Measurements from ENCODE around the gene CCT2.

CCT2 gene

GRCh38 chr12:69639400-69640016 is 54.2 kb downstream of the CCT2 start:
- in situ Hi-C loops (cut with HindIII; ENCODE audit: low sequenced_read_pairs) = no loop called here

DNA sequence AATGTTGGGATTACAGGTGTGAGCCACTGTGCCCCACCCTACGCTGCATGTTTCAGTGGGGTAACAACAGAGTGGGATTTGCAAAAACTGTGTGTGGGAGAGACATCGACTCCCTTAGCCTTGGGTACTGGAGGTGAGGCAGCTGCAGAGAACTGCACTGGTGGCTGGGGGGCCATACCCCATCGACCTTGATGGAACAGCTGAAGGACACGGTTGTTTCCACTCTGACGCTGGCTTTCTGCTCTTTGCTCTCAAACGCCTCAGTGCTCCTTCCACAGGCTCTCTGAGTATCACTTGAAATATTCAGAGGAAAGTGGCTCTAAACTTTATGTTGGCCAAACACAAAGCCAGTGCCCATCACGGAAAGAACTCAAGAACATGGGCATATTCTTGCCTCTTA is 56.3 kb downstream of the CCT2 start:
- in situ Hi-C loops (cut with HindIII; ENCODE audit: low sequenced_read_pairs) = no loop called here

DNA sequence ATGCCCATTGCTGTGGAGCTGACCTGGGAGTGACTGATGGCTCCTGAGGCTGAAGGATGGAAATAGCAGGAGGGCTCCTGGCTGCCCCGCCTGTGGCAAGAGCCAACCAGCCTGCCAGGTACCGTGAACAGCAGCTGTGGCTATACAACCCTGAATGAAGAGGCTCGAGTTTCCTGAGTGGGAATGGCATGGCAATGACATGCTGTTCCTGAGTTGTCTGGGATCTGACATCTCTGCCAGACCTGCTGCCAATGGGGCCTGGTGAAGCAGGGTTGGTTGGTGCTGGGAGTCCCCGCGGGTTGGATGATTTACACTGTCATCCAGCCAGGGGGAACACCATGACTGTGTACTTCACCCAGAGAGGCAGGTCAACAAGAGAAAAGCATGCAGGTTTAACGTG is 57.3 kb downstream of the CCT2 start:
- in situ Hi-C loops (cut with HindIII; ENCODE audit: low sequenced_read_pairs) = no loop called here

- in situ Hi-C loops (cut with HindIII; ENCODE audit: low sequenced_read_pairs) = no loop called here
Measured at GRCh38 chr12:69644511-69644910, 59.3 kb downstream of the CCT2 start.

DNA sequence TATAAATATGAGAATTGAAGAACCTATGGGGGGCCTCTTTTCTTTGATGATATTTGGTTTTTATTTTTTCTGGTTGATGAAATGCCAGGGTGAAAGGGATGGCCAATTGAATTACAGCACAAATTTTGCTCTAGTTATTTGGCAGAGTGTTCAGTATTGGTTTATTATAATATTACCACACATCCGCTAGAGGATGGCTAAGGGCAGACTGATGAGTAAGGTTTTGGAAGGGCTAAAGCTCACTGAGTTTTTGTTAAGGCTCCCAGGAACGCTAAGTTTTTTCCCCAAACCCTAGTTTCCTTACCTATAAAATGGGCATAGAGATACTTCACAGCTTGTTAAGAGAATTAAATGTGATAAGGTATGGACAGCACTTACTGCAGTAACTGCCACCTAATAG is 59.8 kb downstream of the CCT2 start:
- in situ Hi-C loops (cut with HindIII; ENCODE audit: low sequenced_read_pairs) = no loop called here

GRCh38 chr12:69647178-69647577 is 61.9 kb downstream of the CCT2 start:
- in situ Hi-C loops (cut with HindIII; ENCODE audit: low sequenced_read_pairs) = no loop called here

- in situ Hi-C loops (cut with HindIII; ENCODE audit: low sequenced_read_pairs) = no loop called here
Measured at GRCh38 chr12:69648476-69648875, 63.2 kb downstream of the CCT2 start.

DNA sequence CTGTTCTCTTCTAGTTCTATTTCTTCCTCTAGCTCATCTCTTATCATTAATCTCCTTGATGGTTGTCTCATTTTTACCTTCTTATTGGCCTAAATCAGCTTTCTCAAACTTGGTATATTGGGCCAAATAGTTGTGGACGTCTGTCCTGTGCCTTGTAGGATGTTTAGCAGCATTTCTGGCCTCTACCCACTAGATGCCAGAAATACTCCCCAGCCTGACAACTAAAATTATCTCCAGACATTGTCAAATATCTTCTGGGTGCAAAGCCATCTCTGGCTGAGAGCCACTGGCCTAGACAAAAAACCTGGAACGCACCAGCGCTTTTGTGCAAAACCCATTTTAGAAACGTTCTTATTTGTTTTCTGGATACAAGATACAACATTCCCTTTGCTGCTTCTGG is 64.3 kb downstream of the CCT2 start:
- in situ Hi-C loops (cut with HindIII; ENCODE audit: low sequenced_read_pairs) = no loop called here
